Testis (tissue), 3 donors: ENCODE data around the gene CUX1. TPM values are rescaled to one million over a fixed set of nuclear protein-coding genes. Genes with fewer than 3 reads are reported as not detected.

Experiments
- DNase-seq: peaks from one replicate; pipeline ENCODE4 v3.0.0-alpha.2; 2019
- H3K27ac ChIP-seq, 2 donors: fragments of 200-600 bp; sonication (generic); one replicate each; pipeline ENCODE4 v1.5.1; 2019
- H3K27me3 ChIP-seq: fragments of 200-600 bp; sonication (generic); one replicate; pipeline ENCODE4 v1.5.1; 2019
- H3K36me3 ChIP-seq: fragments of 200-600 bp; sonication (generic); one replicate; pipeline ENCODE4 v1.5.1; 2017; ENCODE audit warnings: low read depth; ENCODE audit errors: missing control alignments
- H3K4me1 ChIP-seq: fragments of 200-600 bp; sonication (generic); one replicate; pipeline ENCODE4 v1.5.1; 2019
- H3K4me3 ChIP-seq, 2 donors: fragments of 200-600 bp; sonication (generic); one replicate each; pipeline ENCODE4 v1.5.1; 2017 to 2019
- H3K9me3 ChIP-seq: fragments of 200-600 bp; sonication (generic); one replicate; pipeline ENCODE4 v1.5.1; 2017
- CTCF ChIP-seq, 3 experiments: fragments of 450-650 bp in 2 of 3; fragments of 200-600 bp in 1 of 3; sonication (generic) in 1 of 3; IDR thresholded peaks; one replicate each; pipeline ENCODE4 v1.5.1; 2016 to 2019; ENCODE audit warnings: antibody characterized with exemption in 3 of 3, mild to moderate bottlenecking in 2 of 3, moderate library complexity in 1 of 3
- POLR2A ChIP-seq: fragments of 450-650 bp; IDR thresholded peaks from one replicate; pipeline ENCODE4 v1.6.1; 2017; ENCODE audit warnings: antibody characterized with exemption, mild to moderate bottlenecking, moderate library complexity
- WGBS, 2 donors: methylation state at CpG; one replicate each; pipeline ENCODE4 v1.1.5; 2018; 5-methylcytosine and 5-hydroxymethylcytosine counted together
- intact Hi-C: fragments of 100-400 bp; cut with DNase I; formaldehyde crosslinking; loops from one replicate; pipeline ENCODE4 v1.15.1; 2023; ENCODE audit warnings: low total_unique reads
- polyA plus RNA-seq: library from polyadenylated mRNA; stranded (reverse); fragments of 350-450 nt; fragmentation: Illumina TruSeq; extraction: RNeasy Lipid Tissue Mini Kit (QIAGEN cat#74804); gene quantifications from one replicate; pipeline ENCODE4 v1.2.3, GENCODE V29; 2014; ENCODE audit warnings: low read depth, low replicate concordance; ENCODE audit not compliant: insufficient read depth
- total RNA-seq, 2 donors: library from RNA; depleted of rRNA; stranded (reverse); fragments of >200 nt; gene quantifications; one replicate each; pipeline ENCODE4 v1.2.3, GENCODE V29; 2016

CUX1 gene
- total and polyA plus RNA-seq, 3 donors from 2014 or later = 30.8 to 46.3 (median 43.1) TPM

- TF ChIP-seq CTCF (IDR thresholded peaks at IDR 0.05) (no peak), POLR2A (no peak)
- DNase-seq = no peak
- H3K27me3 ChIP-seq = no peaks in the 10 kb centered on the region
- H3K36me3 ChIP-seq = no peaks in the 10 kb centered on the region
- intact Hi-C loops = no loop called here
- H3K9me3 ChIP-seq = no peaks in the 10 kb centered on the region
- no peak overlapping the region for H3K27ac ChIP-seq
- H3K4me3 ChIP-seq = no peak overlapping the region
- no peaks in the 10 kb centered on the region for H3K4me1 ChIP-seq
- WGBS, 2 donors = 87% methylated on average over 12 of the region's 12 CpGs
Observed at GRCh38 chr7:102197599-102197998, 380.2 kb downstream of the CUX1 start.

- Histone ChIP-seq H3K36me3 (no peaks in the 10 kb centered on the region), H3K4me3 (no peak overlapping the region), H3K4me1 (no peaks in the 10 kb centered on the region), H3K27ac (no peak overlapping the region), H3K27me3 (no peaks in the 10 kb centered on the region), H3K9me3 (no peaks in the 10 kb centered on the region)
- intact Hi-C loops = no loop called here
- 90 to 91% methylated on average over 14 of the region's 14 CpGs for WGBS, 2 donors
- no peak for DNase-seq
- TF ChIP-seq CTCF (IDR thresholded peaks at IDR 0.05) (no peak), POLR2A (no peak)
Observed at GRCh38 chr7:102198417-102198956, 381.1 kb downstream of the CUX1 start.

GRCh38 chr7:102201576-102201975 lies 384.1 kb downstream of the CUX1 start:
- no peak overlapping the region for H3K27ac ChIP-seq
- no peaks in the 10 kb centered on the region for H3K36me3 ChIP-seq

GRCh38 chr7:102202556-102202955 lies 385.1 kb downstream of the CUX1 start:
- 75 to 81% methylated on average over 6 of the region's 6 CpGs for WGBS, 2 donors
- intact Hi-C loops = no loop called here
- Histone ChIP-seq H3K36me3 (no peaks in the 10 kb centered on the region), H3K27me3 (no peaks in the 10 kb centered on the region), H3K9me3 (no peaks in the 10 kb centered on the region), H3K4me1 (no peaks in the 10 kb centered on the region), H3K27ac (no peak overlapping the region), H3K4me3 (no peak overlapping the region)
- no peak for TF ChIP-seq CTCF (IDR thresholded peaks at IDR 0.05)
- no peak for TF ChIP-seq POLR2A
- DNase-seq = no peak

More at GRCh38 chr7:102201576-102201975, 384.1 kb downstream of the CUX1 start:
- 90 to 92% methylated on average over 22 to 27 of the region's 27 CpGs for WGBS, 2 donors
- intact Hi-C loops = no loop called here
- Histone ChIP-seq H3K4me3 (no peak overlapping the region), H3K27me3 (no peaks in the 10 kb centered on the region), H3K4me1 (no peaks in the 10 kb centered on the region), H3K9me3 (no peaks in the 10 kb centered on the region)
- TF ChIP-seq CTCF (IDR thresholded peaks at IDR 0.05) = no peak
- no peak for TF ChIP-seq POLR2A
- no peak for DNase-seq

GRCh38 chr7:102203218-102203617 lies 385.8 kb downstream of the CUX1 start:
- WGBS, 2 donors = 51 to 71% methylated on average over 8 to 12 of the region's 12 CpGs
- Histone ChIP-seq H3K4me1 (no peaks in the 10 kb centered on the region), H3K4me3 (no peak overlapping the region), H3K9me3 (no peaks in the 10 kb centered on the region), H3K27ac (no peak overlapping the region), H3K27me3 (no peaks in the 10 kb centered on the region), H3K36me3 (no peaks in the 10 kb centered on the region)
- intact Hi-C loops = no loop called here
- TF ChIP-seq CTCF (IDR thresholded peaks at IDR 0.05) (no peak), POLR2A (no peak)
- DNase-seq = no peak
